K562 (cell line): ENCODE results near the gene CCDC68.

ENCODE experiments used
- ARHGAP35 ChIP-seq: fragments of 450-650 bp; IDR thresholded peaks from 2 replicates; pipeline ENCODE4 v1.6.1; 2018; ENCODE audit not compliant: partially characterized antibody
- ATF2 ChIP-seq: sonication (generic); formaldehyde crosslinking; IDR thresholded peaks from 2 replicates; pipeline ENCODE4 v1.8.1; 2022; ENCODE audit warnings: missing genetic modification reagents
- BACH1 ChIP-seq: fragments of 200-800 bp; sonication (Bioruptor generic); IDR thresholded peaks from 2 replicates; pipeline ENCODE4 v1.6.1; 2016; ENCODE audit warnings: missing genetic modification characterization, missing compliant biosample characterization
- CTCF ChIP-seq, 3 experiments: IDR thresholded peaks in 2 of 3; conservative IDR thresholded peaks in 1 of 3; 2 replicates each; pipeline ENCODE4 v1.5.1; 2011 to 2012; ENCODE audit warnings: low read length in 3 of 3, mild to moderate bottlenecking in 3 of 3, control low read depth in 2 of 3, improper control_type of control experiment in 1 of 3, inconsistent platforms in 1 of 3, low read depth in 1 of 3, mixed read lengths in 1 of 3, moderate library complexity in 1 of 3; ENCODE audit not compliant: insufficient read depth in 2 of 3
- EZH2 ChIP-seq: IDR thresholded peaks from 2 replicates; pipeline ENCODE4 v1.6.1; 2012; ENCODE audit warnings: low read depth, mild to moderate bottlenecking, inconsistent platforms, low read length, borderline replicate concordance
- FOXJ3 ChIP-seq: sonication (generic); formaldehyde crosslinking; IDR thresholded peaks from 2 replicates; pipeline ENCODE4 v1.4.0; 2020; ENCODE audit warnings: mild to moderate bottlenecking, missing genetic modification reagents
- GABPB1 ChIP-seq: sonication (generic); formaldehyde crosslinking; IDR thresholded peaks from 2 replicates; pipeline ENCODE4 v1.8.0; 2022; ENCODE audit warnings: mild to moderate bottlenecking, missing genetic modification reagents
- HMG20B ChIP-seq: fragments of 250-450 bp; sonication (Bioruptor Pico); IDR thresholded peaks from 2 replicates; pipeline ENCODE4 v1.5.0; 2021; ENCODE audit warnings: mild to moderate bottlenecking
- POLR2A ChIP-seq: fragments of 450-650 bp; conservative IDR thresholded peaks from 2 replicates; pipeline ENCODE4 v1.6.1; 2016
- SIRT6 ChIP-seq: IDR thresholded peaks from one replicate; pipeline ENCODE4 v1.6.1; 2012; ENCODE audit warnings: low read depth, mild to moderate bottlenecking, control low read depth, inconsistent platforms, low read length, moderate library complexity
- SMAD1 ChIP-seq: fragments of 150-350 bp; IDR thresholded peaks from 2 replicates; pipeline ENCODE4 v1.6.1; 2014; ENCODE audit warnings: low read length, low read depth; ENCODE audit not compliant: partially characterized antibody
- STAT5A ChIP-seq: IDR thresholded peaks from 2 replicates; pipeline ENCODE4 v1.6.1; 2012; ENCODE audit warnings: low read length, inconsistent platforms, borderline replicate concordance
- ZNF830 ChIP-seq: fragments of 250-450 bp; sonication (Bioruptor Pico); IDR thresholded peaks from 2 replicates; pipeline ENCODE4 v1.5.0; 2021; ENCODE audit warnings: mild to moderate bottlenecking

GRCh38 chr18:55000529-55000928 is 41.3 kb upstream of the CCDC68 start:
- TF ChIP-seq SIRT6: no peak
- TF ChIP-seq ZNF830 (CRISPR knock-in tag): no peak
- no peak for TF ChIP-seq SMAD1
- no peak for TF ChIP-seq BACH1 (tag)
- TF ChIP-seq CTCF (IDR thresholded peaks at IDR 0.05 in 2 of 3, conservative IDR thresholded peaks at IDR 0.05 in 1 of 3; ENCODE audit: insufficient read depth in 2 of 3, low read depth in 1 of 3, low read length in 3 of 3): no peak
- TF ChIP-seq STAT5A: no peak
- TF ChIP-seq ATF2 (CRISPR knock-in tag): no peak
- no peak for TF ChIP-seq HMG20B (CRISPR knock-in tag)
- TF ChIP-seq GABPB1 (CRISPR knock-in tag): no peak
- TF ChIP-seq EZH2: no peak
- TF ChIP-seq ARHGAP35: no peak
- no peak for TF ChIP-seq POLR2A
- TF ChIP-seq FOXJ3 (CRISPR knock-in tag): no peak
